Prostate gland (tissue), 2 donors: ENCODE results near the gene MACROH2A2.

Experiments
- POLR2A ChIP-seq: fragments of 450-650 bp; IDR thresholded peaks from one replicate; pipeline ENCODE4 v1.6.1; 2016; ENCODE audit warnings: antibody characterized with exemption, mild to moderate bottlenecking
- POLR2AphosphoS5 ChIP-seq: sonication (generic); formaldehyde crosslinking; IDR thresholded peaks from one replicate; pipeline ENCODE4 v1.6.1; 2017; ENCODE audit warnings: antibody characterized with exemption
- TF ChIP-seq, protein P1 (sequence below), 4 experiments: fragments of 200-600 bp in 2 of 4; fragments of 450-650 bp in 2 of 4; sonication (generic) in 2 of 4; IDR thresholded peaks; 1 replicate in 3 of 4; 2 replicates in 1 of 4; pipeline ENCODE4 v1.5.1; 2016 to 2019; ENCODE audit warnings: antibody characterized with exemption in 4 of 4, mild to moderate bottlenecking in 2 of 4, moderate library complexity in 2 of 4

- TF ChIP-seq, protein P1, sequence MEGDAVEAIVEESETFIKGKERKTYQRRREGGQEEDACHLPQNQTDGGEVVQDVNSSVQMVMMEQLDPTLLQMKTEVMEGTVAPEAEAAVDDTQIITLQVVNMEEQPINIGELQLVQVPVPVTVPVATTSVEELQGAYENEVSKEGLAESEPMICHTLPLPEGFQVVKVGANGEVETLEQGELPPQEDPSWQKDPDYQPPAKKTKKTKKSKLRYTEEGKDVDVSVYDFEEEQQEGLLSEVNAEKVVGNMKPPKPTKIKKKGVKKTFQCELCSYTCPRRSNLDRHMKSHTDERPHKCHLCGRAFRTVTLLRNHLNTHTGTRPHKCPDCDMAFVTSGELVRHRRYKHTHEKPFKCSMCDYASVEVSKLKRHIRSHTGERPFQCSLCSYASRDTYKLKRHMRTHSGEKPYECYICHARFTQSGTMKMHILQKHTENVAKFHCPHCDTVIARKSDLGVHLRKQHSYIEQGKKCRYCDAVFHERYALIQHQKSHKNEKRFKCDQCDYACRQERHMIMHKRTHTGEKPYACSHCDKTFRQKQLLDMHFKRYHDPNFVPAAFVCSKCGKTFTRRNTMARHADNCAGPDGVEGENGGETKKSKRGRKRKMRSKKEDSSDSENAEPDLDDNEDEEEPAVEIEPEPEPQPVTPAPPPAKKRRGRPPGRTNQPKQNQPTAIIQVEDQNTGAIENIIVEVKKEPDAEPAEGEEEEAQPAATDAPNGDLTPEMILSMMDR (IDR thresholded peaks at IDR 0.05), result peak; percentile 53 to 95 (median 77)
- TF ChIP-seq POLR2A (peak; percentile 93), POLR2AphosphoS5 (peak; percentile 97)
These were observed 94.0 kb downstream of the MACROH2A2 start, which contains the start of gene TYSND1 for GRCh38 chr10:70146489-70147258.
